Dendritic cell treated with granulocyte-macrophage colony-stimulating factor and Interleukin-4, amounts not matched to agents 40 ng/mL and 50 ng/mL, for 4 days (primary cell): ENCODE data around the gene S1PR5.

ENCODE experiments used
- H3K27ac Mint-ChIP-seq: one replicate; pipeline ENCODE4 v1.8.0; 2022; ENCODE audit warnings: mild to moderate bottlenecking, mixed read lengths
- H3K27me3 Mint-ChIP-seq: one replicate; pipeline ENCODE4 v1.8.0; 2022; ENCODE audit warnings: mild to moderate bottlenecking, mixed read lengths
- H3K36me3 Mint-ChIP-seq: one replicate; pipeline ENCODE4 v1.8.0; 2022; ENCODE audit warnings: low read depth, mixed read lengths
- H3K4me1 Mint-ChIP-seq: one replicate; pipeline ENCODE4 v1.8.0; 2022; ENCODE audit warnings: low read depth, mixed read lengths
- H3K4me3 Mint-ChIP-seq: one replicate; pipeline ENCODE4 v1.8.0; 2022; ENCODE audit warnings: mild to moderate bottlenecking, moderate library complexity, mixed read lengths
- H3K9me3 Mint-ChIP-seq: one replicate; pipeline ENCODE4 v1.8.0; 2022; ENCODE audit warnings: mixed read lengths
- intact Hi-C: fragments of 100-400 bp; cut with micrococcal nuclease; formaldehyde crosslinking; loops from one replicate; pipeline ENCODE4 v1.15.0; 2022

Gene S1PR5

GRCh38 chr19:10517361-10517759, at the start of gene S1PR5:
Gene S1PR5, minus strand, starts transcription at chr19:10517447. Its CDS starts 2,436 bp downstream, at chr19:10515011.
- Mint-ChIP-seq H3K4me1 (peaks cover 47% of the 10 kb centered on the region), H3K4me3 (peak within 1 kb of the TSS; percentile 35), H3K36me3 (no peaks in the 10 kb centered on the region), H3K9me3 (no peaks in the 10 kb centered on the region), H3K27ac (peak within 1 kb of the TSS; percentile 5), H3K27me3 (peaks cover 85% of the 10 kb centered on the region)
- intact Hi-C loops = no loop called here

- peaks cover 21% of the 10 kb centered on the region for H3K36me3 Mint-ChIP-seq
- no peaks in the 10 kb centered on the region for H3K27me3 Mint-ChIP-seq
- peak overlapping the region; percentile 88 for H3K27ac Mint-ChIP-seq
- H3K4me3 Mint-ChIP-seq = peak overlapping the region; percentile 69
- intact Hi-C loops = loop anchor here (1.0 to 5.0 kb wide), 2 partner anchors 86 to 130 kb away; no protein-coding TSS in a partner anchor
- no peaks in the 10 kb centered on the region for H3K9me3 Mint-ChIP-seq
- peaks cover 52% of the 10 kb centered on the region for H3K4me1 Mint-ChIP-seq
Observed at GRCh38 chr19:10566658-10567410, 49.6 kb upstream of the S1PR5 start.

GRCh38 chr19:10566408-10566657, 49.1 kb upstream of the S1PR5 start:
- Mint-ChIP-seq H3K9me3 (no peaks in the 10 kb centered on the region), H3K36me3 (peaks cover 26% of the 10 kb centered on the region), H3K4me3 (peak overlapping the region; percentile 92), H3K27ac (peak overlapping the region; percentile 88), H3K27me3 (no peaks in the 10 kb centered on the region), H3K4me1 (peaks cover 52% of the 10 kb centered on the region)
- intact Hi-C loops = loop anchor here (1.0 to 5.0 kb wide), 2 partner anchors 87 to 131 kb away; no protein-coding TSS in a partner anchor

GRCh38 chr19:10565567-10566407, 48.5 kb upstream of the S1PR5 start, which contains the start of gene KRI1:
Gene KRI1, minus strand, starts transcription at chr19:10566010. Its CDS starts 11 bp downstream, at chr19:10565999.
- peak within 1 kb of the TSS; percentile 92 for H3K4me3 Mint-ChIP-seq
- peak within 1 kb of the TSS; percentile 88 for H3K27ac Mint-ChIP-seq
- peaks cover 50% of the 10 kb centered on the region for H3K4me1 Mint-ChIP-seq
- peaks cover 32% of the 10 kb centered on the region for H3K36me3 Mint-ChIP-seq
- intact Hi-C loops = loop anchor here (1.0 to 5.0 kb wide), 2 partner anchors 88 to 132 kb away; no protein-coding TSS in a partner anchor
- no peaks in the 10 kb centered on the region for H3K9me3 Mint-ChIP-seq
- no peaks in the 10 kb centered on the region for H3K27me3 Mint-ChIP-seq

- no peaks in the 10 kb centered on the region for H3K27me3 Mint-ChIP-seq
- H3K36me3 Mint-ChIP-seq = peaks cover 39% of the 10 kb centered on the region
- H3K4me3 Mint-ChIP-seq = peak overlapping the region; percentile 92
- intact Hi-C loops = loop anchor here (5.0 kb wide), 1 partner anchor 132 kb away; no protein-coding TSS in a partner anchor
- peaks cover 47% of the 10 kb centered on the region for H3K4me1 Mint-ChIP-seq
- H3K9me3 Mint-ChIP-seq = no peaks in the 10 kb centered on the region
- H3K27ac Mint-ChIP-seq = peak overlapping the region; percentile 88
Observed at GRCh38 chr19:10565028-10565566, 47.9 kb upstream of the S1PR5 start.

- no peak overlapping the region for H3K27ac Mint-ChIP-seq
- no peaks in the 10 kb centered on the region for H3K9me3 Mint-ChIP-seq
- no peak overlapping the region for H3K4me3 Mint-ChIP-seq
- H3K4me1 Mint-ChIP-seq = peaks cover 31% of the 10 kb centered on the region
- intact Hi-C loops = no loop called here
- peaks cover 64% of the 10 kb centered on the region for H3K36me3 Mint-ChIP-seq
- no peaks in the 10 kb centered on the region for H3K27me3 Mint-ChIP-seq
Observed at GRCh38 chr19:10562609-10563008, 45.4 kb upstream of the S1PR5 start.

GRCh38 chr19:10560154-10560553, 42.9 kb upstream of the S1PR5 start:
- Mint-ChIP-seq H3K4me3 (no peak overlapping the region), H3K9me3 (no peaks in the 10 kb centered on the region), H3K4me1 (peaks cover 13% of the 10 kb centered on the region), H3K36me3 (peaks cover 75% of the 10 kb centered on the region), H3K27me3 (no peaks in the 10 kb centered on the region), H3K27ac (no peak overlapping the region)
- intact Hi-C loops = no loop called here

- H3K9me3 Mint-ChIP-seq = no peaks in the 10 kb centered on the region
- intact Hi-C loops = no loop called here
- H3K4me1 Mint-ChIP-seq = peaks cover 11% of the 10 kb centered on the region
- peaks cover 94% of the 10 kb centered on the region for H3K36me3 Mint-ChIP-seq
- H3K27ac Mint-ChIP-seq = no peak overlapping the region
- no peak overlapping the region for H3K4me3 Mint-ChIP-seq
- no peaks in the 10 kb centered on the region for H3K27me3 Mint-ChIP-seq
Observed at GRCh38 chr19:10557603-10558197, 40.5 kb upstream of the S1PR5 start.

- no peaks in the 10 kb centered on the region for H3K27me3 Mint-ChIP-seq
- intact Hi-C loops = no loop called here
- H3K27ac Mint-ChIP-seq = no peak overlapping the region
- peaks cover 96% of the 10 kb centered on the region for H3K36me3 Mint-ChIP-seq
- no peaks in the 10 kb centered on the region for H3K9me3 Mint-ChIP-seq
- H3K4me1 Mint-ChIP-seq = peaks cover 20% of the 10 kb centered on the region
- no peak overlapping the region for H3K4me3 Mint-ChIP-seq
Observed at GRCh38 chr19:10555610-10555973, 38.3 kb upstream of the S1PR5 start.

- Mint-ChIP-seq H3K4me1 (peaks cover 20% of the 10 kb centered on the region), H3K4me3 (no peak overlapping the region), H3K36me3 (peaks cover 96% of the 10 kb centered on the region), H3K27ac (no peak overlapping the region), H3K9me3 (no peaks in the 10 kb centered on the region), H3K27me3 (no peaks in the 10 kb centered on the region)
- intact Hi-C loops = no loop called here
Observed at GRCh38 chr19:10554760-10555609, 37.7 kb upstream of the S1PR5 start.

- Mint-ChIP-seq H3K4me1 (peaks cover 20% of the 10 kb centered on the region), H3K27me3 (no peaks in the 10 kb centered on the region), H3K9me3 (no peaks in the 10 kb centered on the region), H3K4me3 (no peak overlapping the region), H3K36me3 (peaks cover 96% of the 10 kb centered on the region), H3K27ac (no peak overlapping the region)
- intact Hi-C loops = no loop called here
Observed at GRCh38 chr19:10553943-10554381, 36.7 kb upstream of the S1PR5 start.

- Mint-ChIP-seq H3K9me3 (no peaks in the 10 kb centered on the region), H3K27ac (no peak overlapping the region), H3K4me3 (no peak overlapping the region), H3K36me3 (peaks cover 96% of the 10 kb centered on the region), H3K27me3 (no peaks in the 10 kb centered on the region), H3K4me1 (peaks cover 20% of the 10 kb centered on the region)
- intact Hi-C loops = no loop called here
Observed at GRCh38 chr19:10553087-10553667, 35.9 kb upstream of the S1PR5 start.
